ENCODE results near the gene CARS1. TPM values are rescaled to one million over a fixed set of nuclear protein-coding genes. Genes with fewer than 3 reads are reported as not detected.

The CARS1 gene
- total and polyA plus RNA-seq, 2 of the 4 experiments (the other 2 are of a cell fraction): 72.7 to 78.3 TPM

DNA sequence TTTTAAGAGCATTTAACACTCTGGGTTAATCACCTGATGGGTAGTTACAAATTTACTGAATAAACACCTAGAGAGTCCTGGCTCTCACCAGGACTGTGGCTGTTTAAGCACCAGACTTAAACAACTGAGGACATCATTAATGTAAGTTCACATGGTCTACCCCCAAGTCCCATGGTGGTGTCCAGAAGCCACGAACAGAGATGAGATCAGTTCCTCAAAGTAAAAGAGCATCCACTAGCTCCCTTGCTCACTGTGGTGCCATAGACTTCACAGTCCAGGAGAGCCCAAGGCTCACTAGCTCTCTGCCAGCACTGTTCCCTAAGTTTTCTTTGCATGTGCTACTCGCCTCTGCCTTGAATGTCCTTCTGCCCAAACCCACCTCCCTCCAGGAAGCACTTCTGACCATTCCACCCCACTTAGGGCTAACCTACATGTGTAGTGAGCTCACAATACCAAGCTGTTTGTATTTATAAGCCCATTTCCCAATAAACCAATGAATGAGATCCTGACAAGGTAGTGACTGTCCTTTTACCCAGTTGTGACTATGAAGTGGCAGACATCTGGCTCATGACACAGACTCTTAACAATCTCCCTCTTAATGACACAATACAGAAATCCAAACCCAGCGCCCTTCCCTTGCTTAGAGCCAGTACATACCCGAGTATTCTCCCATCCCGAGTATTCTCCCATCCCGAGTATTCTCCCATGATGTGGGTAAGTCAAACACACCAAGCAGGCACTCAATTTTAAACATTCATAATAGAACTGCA is 80.7 kb downstream of the CARS1 start:
- H3K56ac ChIP-seq (ENCODE audit: extremely low read depth, insufficient read depth, low read length): no peak overlapping the region
- H2BK15ac ChIP-seq (ENCODE audit: low read depth, low read length): no peak overlapping the region
- CTCF ChIA-PET: interaction anchor here (1.2 kb wide), 1 partner anchor 39 kb away, joined by 4 read pairs; no protein-coding TSS in a partner anchor
- H3K4me1 ChIP-seq (ENCODE audit: control insufficient read depth, insufficient read depth, low read length): no peaks in the 10 kb centered on the region
- H2AK9ac ChIP-seq (replicated peaks; ENCODE audit: low read depth, low read length, poor library complexity): no peak overlapping the region
- no peak overlapping the region for H3K4me3 ChIP-seq (ENCODE audit: insufficient read depth, low read depth, low read length)
- no peak overlapping the region for H3K27ac ChIP-seq (ENCODE audit: insufficient read depth, low read length)
- peaks cover 43% of the 10 kb centered on the region for H4K20me1 ChIP-seq (ENCODE audit: insufficient read depth, low read length)
- H4K5ac ChIP-seq (ENCODE audit: low read depth, low read length): no peak overlapping the region
- DNase-seq (no peak), ATAC-seq (ENCODE audit: low read depth) (no peak)
- peaks cover 44 to 74% of the 10 kb centered on the region in 2 experiments for H3K79me1 ChIP-seq (ENCODE audit: low read depth in 1 of 2, low read length in 2 of 2)
- POLR2A ChIA-PET (ENCODE audit: unreplicated experiment): no interaction called here
- WGBS, 2 experiments (ENCODE audit: extremely low coverage in 2 of 2, insufficient read length in 1 of 2): no CpG with 5 or more reads among the region's 6 CpGs
- H2AFZ ChIP-seq (replicated peaks; ENCODE audit: low read length, poor library complexity): no peak overlapping the region
- intact Hi-C loops (cut with micrococcal nuclease): no loop called here
- no peaks in the 10 kb centered on the region for H3K9me1 ChIP-seq (ENCODE audit: insufficient read depth, low read length)
- H3K9me3 ChIP-seq (ENCODE audit: control insufficient read depth, insufficient read depth, low read length): no peaks in the 10 kb centered on the region
- no peak overlapping the region for H3K14ac ChIP-seq (replicated peaks; ENCODE audit: low read depth, low read length)
- BruUV-seq (replicated peaks): no TSS peak
- in situ Hi-C loops (cut with MboI; ENCODE audit: low sequenced_read_pairs): no loop called here
- peaks cover 41% of the 10 kb centered on the region for H3K36me3 ChIP-seq (ENCODE audit: control insufficient read depth, insufficient read depth, low read length)
- H2BK20ac ChIP-seq (ENCODE audit: low read depth, low read length): no peak overlapping the region
- H2BK5ac ChIP-seq (ENCODE audit: low read depth, low read length, poor library complexity, severe bottlenecking): no peak overlapping the region
- H2AK5ac ChIP-seq (ENCODE audit: low read depth, low read length): no peak overlapping the region
- no peak overlapping the region for H2BK120ac ChIP-seq (ENCODE audit: low read depth, low read length)
- no peaks in the 10 kb centered on the region for H3K27me3 ChIP-seq (ENCODE audit: control insufficient read depth, insufficient read depth, low read length)
- H3K9ac ChIP-seq (ENCODE audit: low read depth, low read length): no peak overlapping the region
- dilution Hi-C loops (cut with HindIII; ENCODE audit: low sequenced_read_pairs, unreplicated experiment): no loop called here
- no peak overlapping the region for H4K8ac ChIP-seq (ENCODE audit: low read depth in 2 of 2, low read length in 2 of 2)
- H3K23ac ChIP-seq (ENCODE audit: low read depth, low read length): no peak overlapping the region
- TF ChIP-seq CHD1 (IDR thresholded peaks at IDR 0.05; ENCODE audit: low read depth, low read length) (no peak), CEBPB (IDR thresholded peaks at IDR 0.05; ENCODE audit: low read depth, low read length) (no peak), NFE2L2 (IDR thresholded peaks at IDR 0.05; ENCODE audit: low read depth, low read length) (no peak), RCOR1 (IDR thresholded peaks at IDR 0.05; ENCODE audit: insufficient replicate concordance, low read length) (no peak)
- TF ChIP-seq, protein P1, sequence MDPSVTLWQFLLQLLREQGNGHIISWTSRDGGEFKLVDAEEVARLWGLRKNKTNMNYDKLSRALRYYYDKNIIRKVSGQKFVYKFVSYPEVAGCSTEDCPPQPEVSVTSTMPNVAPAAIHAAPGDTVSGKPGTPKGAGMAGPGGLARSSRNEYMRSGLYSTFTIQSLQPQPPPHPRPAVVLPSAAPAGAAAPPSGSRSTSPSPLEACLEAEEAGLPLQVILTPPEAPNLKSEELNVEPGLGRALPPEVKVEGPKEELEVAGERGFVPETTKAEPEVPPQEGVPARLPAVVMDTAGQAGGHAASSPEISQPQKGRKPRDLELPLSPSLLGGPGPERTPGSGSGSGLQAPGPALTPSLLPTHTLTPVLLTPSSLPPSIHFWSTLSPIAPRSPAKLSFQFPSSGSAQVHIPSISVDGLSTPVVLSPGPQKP (IDR thresholded peaks at IDR 0.05; ENCODE audit: borderline replicate concordance, low read depth, low read length): no peak
- TF ChIP-seq, protein P2, sequence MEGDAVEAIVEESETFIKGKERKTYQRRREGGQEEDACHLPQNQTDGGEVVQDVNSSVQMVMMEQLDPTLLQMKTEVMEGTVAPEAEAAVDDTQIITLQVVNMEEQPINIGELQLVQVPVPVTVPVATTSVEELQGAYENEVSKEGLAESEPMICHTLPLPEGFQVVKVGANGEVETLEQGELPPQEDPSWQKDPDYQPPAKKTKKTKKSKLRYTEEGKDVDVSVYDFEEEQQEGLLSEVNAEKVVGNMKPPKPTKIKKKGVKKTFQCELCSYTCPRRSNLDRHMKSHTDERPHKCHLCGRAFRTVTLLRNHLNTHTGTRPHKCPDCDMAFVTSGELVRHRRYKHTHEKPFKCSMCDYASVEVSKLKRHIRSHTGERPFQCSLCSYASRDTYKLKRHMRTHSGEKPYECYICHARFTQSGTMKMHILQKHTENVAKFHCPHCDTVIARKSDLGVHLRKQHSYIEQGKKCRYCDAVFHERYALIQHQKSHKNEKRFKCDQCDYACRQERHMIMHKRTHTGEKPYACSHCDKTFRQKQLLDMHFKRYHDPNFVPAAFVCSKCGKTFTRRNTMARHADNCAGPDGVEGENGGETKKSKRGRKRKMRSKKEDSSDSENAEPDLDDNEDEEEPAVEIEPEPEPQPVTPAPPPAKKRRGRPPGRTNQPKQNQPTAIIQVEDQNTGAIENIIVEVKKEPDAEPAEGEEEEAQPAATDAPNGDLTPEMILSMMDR (conservative IDR thresholded peaks at IDR 0.05; ENCODE audit: low read depth, low read length): no peak
- H3K4ac ChIP-seq (ENCODE audit: low read depth, low read length): no peak overlapping the region
- H3K18ac ChIP-seq (ENCODE audit: low read depth, low read length): no peak overlapping the region
- H4K91ac ChIP-seq (ENCODE audit: insufficient read depth, low read depth, low read length): no peak overlapping the region
- H3K4me2 ChIP-seq (ENCODE audit: low read depth, low read length): no peak overlapping the region

Data from IMR-90 (cell line).